SK-N-SH treated with all-trans-retinoic acid at 6 μM for 48 hours (cell line): ENCODE measurements around the gene SAPCD1.
A peak's percentile ranks its signal among the peaks of the same experiment; 100 is the strongest.

Experiments
- ATAC-seq: fragments of 200-7000 bp; cut with Tn5 transposase; 3 replicates; pipeline ENCODE4 v1.9.1; 2020; ENCODE audit warnings: mild to moderate bottlenecking, moderate library complexity
- ARNTL ChIP-seq: fragments of 450-650 bp; formaldehyde crosslinking; IDR thresholded peaks from 2 replicates; pipeline ENCODE4 v1.5.0; 2020; ENCODE audit warnings: low read depth, mild to moderate bottlenecking, moderate library complexity, borderline replicate concordance
- BACH2 ChIP-seq: fragments of 250-450 bp; sonication (Bioruptor Pico); IDR thresholded peaks from 2 replicates; pipeline ENCODE4 v1.9.0; 2021; ENCODE audit warnings: mild to moderate bottlenecking, borderline replicate concordance
- CREB5 ChIP-seq: fragments of 250-450 bp; sonication (Bioruptor Pico); IDR thresholded peaks from 2 replicates; pipeline ENCODE4 v1.5.1; 2020; ENCODE audit warnings: low read depth, mild to moderate bottlenecking, moderate library complexity
- CSDC2 ChIP-seq: fragments of 250-450 bp; sonication (Bioruptor Pico); IDR thresholded peaks from 2 replicates; pipeline ENCODE4 v1.5.0; 2020; ENCODE audit warnings: mild to moderate bottlenecking, moderate library complexity
- CSRNP3 ChIP-seq: fragments of 250-450 bp; sonication (Bioruptor Pico); IDR thresholded peaks from 2 replicates; pipeline ENCODE4 v1.5.1; 2021; ENCODE audit warnings: mild to moderate bottlenecking, moderate library complexity
- ESRRG ChIP-seq: fragments of 250-450 bp; sonication (Bioruptor Pico); IDR thresholded peaks from 2 replicates; pipeline ENCODE4 v1.6.1; 2021; ENCODE audit warnings: mild to moderate bottlenecking
- GLIS3 ChIP-seq: fragments of 250-450 bp; sonication (Bioruptor Pico); IDR thresholded peaks from 2 replicates; pipeline ENCODE4 v1.5.0; 2020; ENCODE audit warnings: mild to moderate bottlenecking, moderate library complexity
- ISL1 ChIP-seq: fragments of 250-450 bp; sonication (Bioruptor Pico); IDR thresholded peaks from 2 replicates; pipeline ENCODE4 v2.1.2; 2022; ENCODE audit warnings: mild to moderate bottlenecking, moderate library complexity
- OSR1 ChIP-seq: fragments of 250-450 bp; sonication (Bioruptor Pico); IDR thresholded peaks from 2 replicates; pipeline ENCODE4 v1.8.0; 2022; ENCODE audit warnings: moderate library complexity, mild to moderate bottlenecking, inconsistent platforms
- PATZ1 ChIP-seq: fragments of 250-450 bp; sonication (Bioruptor Pico); IDR thresholded peaks from 2 replicates; pipeline ENCODE4 v1.8.0; 2020; ENCODE audit warnings: mild to moderate bottlenecking, moderate library complexity, borderline replicate concordance
- POU6F1 ChIP-seq: fragments of 250-450 bp; sonication (Bioruptor Pico); IDR thresholded peaks from 2 replicates; pipeline ENCODE4 v1.8.0; 2021; ENCODE audit warnings: low read depth, mild to moderate bottlenecking, moderate library complexity, borderline replicate concordance
- PPARA ChIP-seq: fragments of 250-450 bp; sonication (Bioruptor Pico); IDR thresholded peaks from 2 replicates; pipeline ENCODE4 v1.5.0; 2020; ENCODE audit warnings: mild to moderate bottlenecking, borderline replicate concordance
- RARB ChIP-seq: fragments of 250-450 bp; sonication (Bioruptor Pico); IDR thresholded peaks from 2 replicates; pipeline ENCODE4 v1.8.0; 2021; ENCODE audit warnings: mild to moderate bottlenecking, moderate library complexity
- TCF4 ChIP-seq: fragments of 250-450 bp; sonication (Bioruptor Pico); IDR thresholded peaks from 2 replicates; pipeline ENCODE4 v1.8.0; 2021; ENCODE audit warnings: mild to moderate bottlenecking, moderate library complexity, borderline replicate concordance
- TOX ChIP-seq: fragments of 250-450 bp; sonication (Bioruptor Pico); IDR thresholded peaks from 2 replicates; pipeline ENCODE4 v1.8.0; 2021; ENCODE audit warnings: mild to moderate bottlenecking, moderate library complexity, borderline replicate concordance
- TSHZ2 ChIP-seq: fragments of 250-450 bp; sonication (Bioruptor Pico); IDR thresholded peaks from 2 replicates; pipeline ENCODE4 v1.5.0; 2020; ENCODE audit warnings: mild to moderate bottlenecking, moderate library complexity
- ZC3H10 ChIP-seq: fragments of 250-450 bp; sonication (Bioruptor Pico); IDR thresholded peaks from 2 replicates; pipeline ENCODE4 v1.5.1; 2021; ENCODE audit warnings: mild to moderate bottlenecking, moderate library complexity
- ZFP30 ChIP-seq: fragments of 450-650 bp; formaldehyde crosslinking; IDR thresholded peaks from 2 replicates; pipeline ENCODE4 v1.5.0; 2022; ENCODE audit warnings: mild to moderate bottlenecking, moderate library complexity
- ZNF565 ChIP-seq: fragments of 450-650 bp; formaldehyde crosslinking; conservative IDR thresholded peaks from 2 replicates; pipeline ENCODE4 v1.5.0; 2020; ENCODE audit warnings: low read depth, mild to moderate bottlenecking, moderate library complexity
- ZNF70 ChIP-seq: fragments of 450-650 bp; formaldehyde crosslinking; IDR thresholded peaks from 2 replicates; pipeline ENCODE4 v1.5.0; 2020; ENCODE audit warnings: mild to moderate bottlenecking, moderate library complexity
- ZNF8 ChIP-seq: fragments of 450-650 bp; formaldehyde crosslinking; IDR thresholded peaks from 2 replicates; pipeline ENCODE4 v1.5.0; 2020; ENCODE audit warnings: mild to moderate bottlenecking, moderate library complexity

SAPCD1 gene

GRCh38 chr6:31765559-31765909, 3.1 kb downstream of the SAPCD1 start:
- no peak for ATAC-seq
- TF ChIP-seq OSR1 (CRISPR knock-in tag), result no peak
- no peak for TF ChIP-seq TCF4 (CRISPR knock-in tag)
- no peak for TF ChIP-seq BACH2
- no peak for TF ChIP-seq CREB5
- TF ChIP-seq CSDC2 (CRISPR knock-in tag), result no peak
- TF ChIP-seq ARNTL, result no peak
- no peak for TF ChIP-seq PPARA (CRISPR knock-in tag)
- no peak for TF ChIP-seq ZNF565 (CRISPR knock-in tag)
- TF ChIP-seq PATZ1 (CRISPR knock-in tag), result no peak
- TF ChIP-seq ZNF8 (CRISPR knock-in tag), result no peak
- no peak for TF ChIP-seq RARB (CRISPR knock-in tag)
- no peak for TF ChIP-seq ZFP30 (CRISPR knock-in tag)
- no peak for TF ChIP-seq GLIS3 (CRISPR knock-in tag)
- no peak for TF ChIP-seq ESRRG (CRISPR knock-in tag)
- no peak for TF ChIP-seq ZC3H10 (CRISPR knock-in tag)
- no peak for TF ChIP-seq TSHZ2 (CRISPR knock-in tag)
- no peak for TF ChIP-seq POU6F1 (CRISPR knock-in tag)
- no peak for TF ChIP-seq ZNF70 (CRISPR knock-in tag)
- no peak for TF ChIP-seq CSRNP3
- TF ChIP-seq, all 23 proteins: peak for 0

- TF ChIP-seq POU6F1 (CRISPR knock-in tag) (no peak), CSDC2 (CRISPR knock-in tag) (no peak), TSHZ2 (CRISPR knock-in tag) (no peak), ZNF565 (CRISPR knock-in tag) (no peak), RARB (CRISPR knock-in tag) (no peak), OSR1 (CRISPR knock-in tag) (no peak), PPARA (CRISPR knock-in tag) (no peak), ARNTL (no peak), PATZ1 (CRISPR knock-in tag) (no peak), ISL1 (CRISPR knock-in tag) (no peak), TOX (CRISPR knock-in tag) (no peak), BACH2 (no peak), TCF4 (CRISPR knock-in tag) (no peak), ZC3H10 (CRISPR knock-in tag) (no peak), ESRRG (CRISPR knock-in tag) (no peak)
- peak; percentile 81 for ATAC-seq
Observed at GRCh38 chr6:31765910-31766794, 3.7 kb downstream of the SAPCD1 start.
